ENCODE measurements around the gene BIRC7.

Gene BIRC7

DNA sequence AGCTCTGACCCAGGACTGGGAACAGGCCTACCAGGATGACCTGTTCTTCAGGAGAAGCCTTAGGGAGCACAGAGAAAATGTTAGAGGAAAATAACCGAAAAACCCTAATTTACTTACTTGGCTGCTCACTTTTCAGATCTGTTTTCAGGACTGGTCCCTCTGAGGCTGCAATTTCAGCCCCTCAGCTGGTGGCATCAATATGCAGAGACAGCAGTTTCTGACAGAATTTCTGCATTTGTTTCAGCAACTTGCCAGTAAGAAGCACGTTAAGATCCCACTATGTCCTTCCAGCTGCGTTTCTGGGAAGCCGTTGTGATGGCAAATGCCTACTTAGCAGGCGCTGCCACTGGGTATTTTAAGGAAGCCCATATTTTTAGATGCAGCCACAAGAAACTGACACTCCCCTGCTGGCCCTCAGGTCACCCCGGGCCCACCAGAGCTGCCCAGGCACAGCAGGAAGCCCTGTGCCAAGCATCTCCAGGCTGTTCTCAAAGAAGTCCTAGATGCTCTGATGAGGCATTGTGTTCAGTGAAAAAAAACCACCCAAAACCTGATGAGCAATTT lies 27.3 kb upstream of the BIRC7 start:
- no peaks in the 10 kb centered on the region for H3K9me3 ChIP-seq (ENCODE audit: control insufficient read depth, low read length)
- H3K36me3 ChIP-seq (ENCODE audit: control insufficient read depth, insufficient read depth, low read length), result peaks cover 99% of the 10 kb centered on the region
- no peak overlapping the region for H3K27ac ChIP-seq (ENCODE audit: low read depth, low read length, severe bottlenecking)
- 95 to 98% methylated on average over 6 of the region's 6 CpGs for WGBS, 2 experiments (ENCODE audit: insufficient coverage in 2 of 2)
- H3K4me3 ChIP-seq (ENCODE audit: extremely low read depth, insufficient read depth, low read length, poor library complexity, severe bottlenecking), result no peak overlapping the region
- peaks cover 8% of the 10 kb centered on the region for H3K4me1 ChIP-seq (ENCODE audit: control insufficient read depth, insufficient read depth, low read length, poor library complexity, severe bottlenecking)

DNA sequence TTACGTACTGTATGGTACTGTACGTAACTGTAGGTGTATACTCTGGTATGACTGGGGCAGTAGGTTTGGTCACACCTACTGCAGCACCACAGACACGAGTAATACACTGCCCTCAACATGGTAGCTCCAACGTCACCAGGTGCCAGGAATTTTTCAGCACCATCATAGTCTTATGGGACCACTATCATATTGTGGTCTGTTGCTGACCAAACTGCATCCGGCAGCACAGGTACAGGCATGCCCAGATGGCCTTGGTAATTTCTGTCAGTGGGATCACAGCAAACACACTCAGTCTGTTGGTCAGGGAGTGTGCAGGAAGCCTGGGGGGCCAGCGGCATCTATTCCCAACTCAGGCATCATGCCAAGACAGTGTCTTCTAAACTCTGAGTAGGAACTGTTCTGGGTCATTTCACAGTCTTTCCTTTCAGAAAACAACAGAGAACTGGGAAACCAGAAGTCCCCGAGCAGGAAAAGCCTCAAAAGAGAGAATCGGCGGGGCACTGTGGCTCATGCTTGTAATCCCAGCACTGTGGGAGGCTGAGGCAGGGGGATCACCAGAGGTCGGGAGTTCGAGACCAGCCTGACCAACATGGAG lies 25.6 kb upstream of the BIRC7 start:
- H3K36me3 ChIP-seq (ENCODE audit: control insufficient read depth, insufficient read depth, low read length), result peaks cover 98% of the 10 kb centered on the region
- WGBS, 2 experiments (ENCODE audit: insufficient coverage in 2 of 2), result 90 to 98% methylated on average over 8 of the region's 11 CpGs
- peaks cover 16% of the 10 kb centered on the region for H3K4me1 ChIP-seq (ENCODE audit: control insufficient read depth, insufficient read depth, low read length, poor library complexity, severe bottlenecking)
- no peaks in the 10 kb centered on the region for H3K9me3 ChIP-seq (ENCODE audit: control insufficient read depth, low read length)
- no peak overlapping the region for H3K27ac ChIP-seq (ENCODE audit: low read depth, low read length, severe bottlenecking)
- no peak overlapping the region for H3K4me3 ChIP-seq (ENCODE audit: extremely low read depth, insufficient read depth, low read length, poor library complexity, severe bottlenecking)

DNA sequence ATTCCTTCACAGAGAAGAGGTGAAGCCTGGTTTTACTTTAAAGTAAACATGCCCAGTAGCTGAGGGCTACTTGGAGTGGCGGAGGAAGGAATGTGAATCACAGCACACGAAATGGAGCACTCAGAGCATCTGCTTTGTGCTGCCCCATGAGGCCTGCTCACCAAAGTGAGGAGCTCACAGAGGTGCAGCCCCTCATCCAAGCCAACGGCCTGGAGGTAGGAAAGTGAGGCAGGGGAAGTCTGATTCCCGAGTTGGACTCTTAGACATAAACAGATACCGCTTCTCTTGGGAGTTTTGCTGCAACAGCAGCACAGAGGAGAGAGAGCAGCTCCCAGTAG lies 23.3 kb upstream of the BIRC7 start:
- Histone ChIP-seq H3K36me3 (ENCODE audit: control insufficient read depth, insufficient read depth, low read length) (peaks cover 76% of the 10 kb centered on the region), H3K9me3 (ENCODE audit: control insufficient read depth, low read length) (no peaks in the 10 kb centered on the region), H3K4me1 (ENCODE audit: control insufficient read depth, insufficient read depth, low read length, poor library complexity, severe bottlenecking) (peaks cover 16% of the 10 kb centered on the region), H3K4me3 (ENCODE audit: extremely low read depth, insufficient read depth, low read length, poor library complexity, severe bottlenecking) (no peak overlapping the region), H3K27ac (ENCODE audit: low read depth, low read length, severe bottlenecking) (no peak overlapping the region)
- 93 to 96% methylated on average over 5 of the region's 5 CpGs for WGBS, 2 experiments (ENCODE audit: insufficient coverage in 2 of 2)

DNA sequence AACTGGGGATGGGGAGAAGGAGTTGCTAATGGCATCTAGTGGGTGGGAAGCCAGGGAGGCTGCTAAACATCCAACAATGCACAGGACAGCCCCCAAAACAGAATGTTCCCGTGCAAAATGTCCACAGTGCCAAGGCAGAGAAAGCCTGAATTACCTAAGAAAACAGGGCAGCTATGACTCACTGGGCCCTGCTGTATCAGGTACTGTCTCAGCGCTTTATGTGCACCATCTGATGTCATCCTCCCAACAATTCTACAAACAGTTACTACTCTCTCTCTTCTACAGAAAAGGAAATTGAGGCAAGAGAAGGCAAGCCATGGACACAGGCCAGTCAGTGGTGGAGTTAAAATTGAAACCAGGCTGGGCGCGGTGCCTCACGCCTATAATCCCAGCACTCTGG lies 22.9 kb upstream of the BIRC7 start:
- peaks cover 72% of the 10 kb centered on the region for H3K36me3 ChIP-seq (ENCODE audit: control insufficient read depth, insufficient read depth, low read length)
- no peak overlapping the region for H3K27ac ChIP-seq (ENCODE audit: low read depth, low read length, severe bottlenecking)
- H3K4me3 ChIP-seq (ENCODE audit: extremely low read depth, insufficient read depth, low read length, poor library complexity, severe bottlenecking), result no peak overlapping the region
- peaks cover 16% of the 10 kb centered on the region for H3K4me1 ChIP-seq (ENCODE audit: control insufficient read depth, insufficient read depth, low read length, poor library complexity, severe bottlenecking)
- 94% methylated on average over 2 to 4 of the region's 5 CpGs for WGBS, 2 experiments (ENCODE audit: insufficient coverage in 2 of 2)
- H3K9me3 ChIP-seq (ENCODE audit: control insufficient read depth, low read length), result no peaks in the 10 kb centered on the region

DNA sequence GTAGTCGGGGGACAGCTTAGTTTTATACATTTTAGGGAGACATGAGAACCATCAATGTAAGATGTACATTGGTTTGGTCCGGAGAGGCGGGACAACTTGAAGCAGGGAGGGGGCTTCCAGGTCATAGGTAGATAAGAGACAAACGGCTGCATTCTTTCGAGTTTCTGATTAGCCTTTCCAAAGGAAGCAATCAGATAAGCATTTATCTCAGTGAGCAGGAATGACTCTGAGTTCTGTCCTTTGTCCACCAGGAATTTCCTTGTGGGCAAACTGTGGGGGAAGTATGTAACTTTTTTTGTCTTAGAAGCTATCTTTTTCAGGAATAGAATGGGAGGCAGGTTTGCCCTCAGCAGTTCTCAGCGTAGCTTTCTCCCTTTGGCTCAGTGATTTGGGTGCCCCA lies 21.2 kb upstream of the BIRC7 start:
- Histone ChIP-seq H3K36me3 (ENCODE audit: control insufficient read depth, insufficient read depth, low read length) (peaks cover 55% of the 10 kb centered on the region), H3K27ac (ENCODE audit: low read depth, low read length, severe bottlenecking) (peak overlapping the region; percentile 6), H3K4me1 (ENCODE audit: control insufficient read depth, insufficient read depth, low read length, poor library complexity, severe bottlenecking) (peaks cover 16% of the 10 kb centered on the region), H3K9me3 (ENCODE audit: control insufficient read depth, low read length) (no peaks in the 10 kb centered on the region), H3K4me3 (ENCODE audit: extremely low read depth, insufficient read depth, low read length, poor library complexity, severe bottlenecking) (peak overlapping the region; percentile 96)
- WGBS, 2 experiments (ENCODE audit: insufficient coverage in 2 of 2), result 87 to 92% methylated on average over 3 to 6 of the region's 6 CpGs

DNA sequence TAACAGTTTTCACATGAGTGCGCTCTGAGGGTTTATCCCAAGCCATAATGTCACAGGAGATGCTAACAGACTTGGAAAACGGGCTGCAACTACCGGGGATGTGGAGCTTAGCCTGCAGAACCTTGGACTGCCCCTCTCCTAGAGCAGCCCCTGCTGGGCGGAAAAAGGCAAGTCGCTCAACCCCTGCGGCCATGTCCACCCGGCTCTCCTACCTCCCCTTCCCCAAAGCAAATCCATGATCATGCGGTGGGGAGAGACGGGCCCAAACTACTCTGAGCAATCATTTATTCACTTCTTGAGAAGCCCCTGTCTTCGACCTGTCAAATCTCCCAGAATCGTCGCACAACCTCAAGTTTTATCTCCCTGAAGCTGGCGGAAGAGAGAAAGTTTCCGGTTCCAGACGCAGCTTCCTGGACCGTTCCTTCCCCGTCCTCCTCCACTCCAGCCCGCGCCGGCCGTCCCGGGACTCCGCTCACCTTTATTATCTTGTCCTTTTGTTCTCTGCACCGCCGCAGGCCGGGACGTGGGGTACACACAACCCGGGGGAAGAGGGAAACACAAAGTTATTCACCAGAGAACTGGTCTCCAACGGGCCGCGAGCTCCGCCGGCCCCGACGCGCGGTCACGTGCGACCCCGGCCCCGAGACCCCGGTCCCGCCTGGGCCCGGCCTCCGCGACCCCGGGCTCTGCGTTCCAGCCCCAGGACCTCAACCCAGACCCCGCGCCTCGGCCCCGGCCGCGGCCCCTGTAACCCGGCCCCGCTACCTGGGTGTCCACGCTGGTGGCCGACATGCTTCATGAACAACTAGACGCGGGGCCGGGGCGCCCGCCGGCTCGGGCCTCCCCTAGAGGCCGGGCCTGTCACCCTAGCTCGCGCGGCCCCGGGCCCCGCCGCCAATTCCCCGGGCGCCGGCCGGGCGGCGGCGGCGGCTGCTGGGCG lies 20.3 kb upstream of the BIRC7 start:
- WGBS, 2 experiments (ENCODE audit: insufficient coverage in 2 of 2), result 2 to 3% methylated on average over 52 to 76 of the region's 81 CpGs
- Histone ChIP-seq H3K27ac (ENCODE audit: low read depth, low read length, severe bottlenecking) (peak overlapping the region; percentile 78), H3K4me1 (ENCODE audit: control insufficient read depth, insufficient read depth, low read length, poor library complexity, severe bottlenecking) (peaks cover 16% of the 10 kb centered on the region), H3K36me3 (ENCODE audit: control insufficient read depth, insufficient read depth, low read length) (peaks cover 46% of the 10 kb centered on the region), H3K9me3 (ENCODE audit: control insufficient read depth, low read length) (no peaks in the 10 kb centered on the region), H3K4me3 (ENCODE audit: extremely low read depth, insufficient read depth, low read length, poor library complexity, severe bottlenecking) (peak overlapping the region; percentile 96)

DNA sequence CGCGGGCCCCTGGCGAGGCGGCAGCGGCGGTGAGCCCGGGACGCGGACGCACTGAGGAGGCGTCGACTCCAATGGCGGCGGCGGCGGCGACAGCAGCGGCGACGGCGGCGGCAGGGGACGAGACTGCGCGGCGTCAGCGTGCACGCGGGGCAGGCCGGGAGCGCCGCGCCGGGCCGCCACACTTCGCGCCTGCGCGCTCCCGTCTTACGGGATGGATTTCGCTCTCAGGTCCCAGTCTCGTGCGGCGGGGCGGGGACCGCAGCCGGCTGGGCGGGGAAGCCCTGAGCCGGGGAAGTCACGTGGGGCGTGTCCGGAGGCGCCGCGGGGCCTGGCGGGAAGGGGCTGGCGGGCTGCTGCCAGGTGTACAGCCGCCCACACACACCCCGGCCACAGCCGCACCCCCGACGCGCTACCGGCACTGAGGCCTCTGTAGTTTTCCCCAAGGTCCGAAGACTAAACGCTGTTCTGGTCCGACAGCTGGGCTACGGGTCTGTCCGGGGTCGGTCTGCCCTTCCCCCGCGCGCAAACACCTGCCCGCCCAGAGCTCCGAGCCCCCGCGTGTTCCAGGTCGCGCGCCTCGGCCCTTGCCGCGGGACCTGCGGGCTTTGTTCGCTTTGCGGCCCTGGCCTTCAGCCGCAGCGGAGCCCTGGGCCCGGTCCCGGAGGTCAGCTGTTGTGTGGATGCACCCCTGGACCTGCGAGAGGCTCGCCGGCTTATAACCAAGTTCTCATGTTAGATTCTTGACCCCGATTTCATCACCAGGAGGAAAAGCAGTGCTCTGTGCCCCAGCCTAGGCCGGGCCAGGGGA lies 19.5 kb upstream of the BIRC7 start, which contains the start of gene YTHDF1:
TSS of gene YTHDF1 (minus strand) at position 91 of the 808 bp plus-strand sequence. CDS start 239 bp downstream, outside the sequence.
- no peaks in the 10 kb centered on the region for H3K9me3 ChIP-seq (ENCODE audit: control insufficient read depth, low read length)
- peaks cover 38% of the 10 kb centered on the region for H3K36me3 ChIP-seq (ENCODE audit: control insufficient read depth, insufficient read depth, low read length)
- peak within 1 kb of the TSS; percentile 96 for H3K4me3 ChIP-seq (ENCODE audit: extremely low read depth, insufficient read depth, low read length, poor library complexity, severe bottlenecking)
- H3K4me1 ChIP-seq (ENCODE audit: control insufficient read depth, insufficient read depth, low read length, poor library complexity, severe bottlenecking), result peaks cover 16% of the 10 kb centered on the region
- peak within 1 kb of the TSS; percentile 78 for H3K27ac ChIP-seq (ENCODE audit: low read depth, low read length, severe bottlenecking)
- 3 to 4% methylated on average over 75 to 89 of the region's 96 CpGs for WGBS, 2 experiments (ENCODE audit: insufficient coverage in 2 of 2)

DNA sequence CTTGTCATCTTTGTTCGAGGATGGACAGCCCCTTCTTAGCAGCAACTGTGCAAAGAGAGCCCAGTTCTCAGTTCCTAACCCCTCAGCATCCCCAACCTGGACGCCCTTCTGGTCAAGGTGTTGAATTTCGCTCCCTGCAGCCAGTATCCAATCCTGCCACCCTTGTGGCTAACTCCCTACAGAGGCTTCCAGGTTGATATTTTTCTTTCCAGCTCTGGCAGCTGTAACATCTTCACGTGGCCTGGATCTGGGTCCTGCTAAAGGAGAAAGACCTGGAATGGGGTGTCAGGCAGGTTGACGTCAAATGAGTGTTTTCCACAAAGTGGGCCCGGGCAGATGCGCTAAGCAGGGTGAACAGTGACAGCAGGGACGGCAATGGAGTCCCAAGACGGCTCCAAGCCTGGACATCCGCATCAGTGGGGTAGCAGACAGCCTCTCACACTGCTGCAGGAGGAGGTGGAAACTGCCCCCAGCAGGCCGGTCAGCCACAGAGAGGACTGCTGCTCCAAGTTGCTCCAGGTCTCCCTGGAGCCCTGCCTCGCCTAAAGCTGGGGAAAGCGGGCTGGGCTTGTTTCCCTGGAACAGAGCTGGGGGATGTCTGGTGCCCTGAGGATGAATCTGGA lies 18.7 kb upstream of the BIRC7 start:
- H3K4me3 ChIP-seq (ENCODE audit: extremely low read depth, insufficient read depth, low read length, poor library complexity, severe bottlenecking), result peak overlapping the region; percentile 96
- peaks cover 30% of the 10 kb centered on the region for H3K36me3 ChIP-seq (ENCODE audit: control insufficient read depth, insufficient read depth, low read length)
- 80 to 84% methylated on average over 13 of the region's 13 CpGs for WGBS, 2 experiments (ENCODE audit: insufficient coverage in 2 of 2)
- no peaks in the 10 kb centered on the region for H3K9me3 ChIP-seq (ENCODE audit: control insufficient read depth, low read length)
- peaks cover 16% of the 10 kb centered on the region for H3K4me1 ChIP-seq (ENCODE audit: control insufficient read depth, insufficient read depth, low read length, poor library complexity, severe bottlenecking)
- H3K27ac ChIP-seq (ENCODE audit: low read depth, low read length, severe bottlenecking), result no peak overlapping the region

DNA sequence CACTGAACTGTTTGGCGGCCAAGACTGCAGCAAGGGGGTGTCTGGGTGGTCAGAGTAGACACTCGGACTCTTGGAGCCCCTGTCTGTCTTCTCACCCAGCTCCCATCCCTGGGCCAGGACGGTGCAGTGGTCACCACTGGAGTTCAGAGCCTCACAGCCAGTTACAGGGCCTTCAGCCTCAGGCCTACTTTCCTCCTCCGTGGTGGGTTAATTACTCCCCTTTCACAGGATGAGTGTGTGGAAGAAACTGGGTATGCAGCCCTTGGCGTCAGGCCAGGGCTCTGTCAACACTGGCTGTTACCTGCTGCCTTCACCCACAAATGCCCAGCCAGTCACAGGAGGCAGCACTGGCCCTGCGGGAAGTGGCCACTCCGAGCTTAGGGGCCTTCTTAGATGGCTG lies 18.0 kb upstream of the BIRC7 start:
- no peak overlapping the region for H3K27ac ChIP-seq (ENCODE audit: low read depth, low read length, severe bottlenecking)
- peaks cover 23% of the 10 kb centered on the region for H3K36me3 ChIP-seq (ENCODE audit: control insufficient read depth, insufficient read depth, low read length)
- WGBS, 2 experiments (ENCODE audit: insufficient coverage in 2 of 2), result 92 to 93% methylated on average over 6 to 7 of the region's 7 CpGs
- H3K4me3 ChIP-seq (ENCODE audit: extremely low read depth, insufficient read depth, low read length, poor library complexity, severe bottlenecking), result no peak overlapping the region
- H3K4me1 ChIP-seq (ENCODE audit: control insufficient read depth, insufficient read depth, low read length, poor library complexity, severe bottlenecking), result peaks cover 15% of the 10 kb centered on the region
- no peaks in the 10 kb centered on the region for H3K9me3 ChIP-seq (ENCODE audit: control insufficient read depth, low read length)

Data from mesodermal cell (in vitro differentiated cells).